HEK293 (cell line): ENCODE measurements around the gene HUNK.

Experiments used
- CTCF ChIA-PET: fragments of 350-600 bp; formaldehyde crosslinking; extraction: SDS; loops from one replicate; lab custom pipeline; 2021; ENCODE audit warnings: antibody characterized with exemption; lab: Yijun Ruan, JAX
- POLR2A ChIA-PET: fragments of 300-600 bp; formaldehyde crosslinking; extraction: SDS; loops from one replicate; lab custom pipeline; 2020; ENCODE audit warnings: antibody characterized with exemption, inconsistent platforms; lab: Yijun Ruan, JAX
- H3K27ac ChIP-seq: fragments of 200-500 bp; sonication (Bioruptor generic); 2 replicates; pipeline ENCODE4 v1.5.1; 2014; ENCODE audit warnings: low read depth, low read length, control low read depth, inconsistent platforms; ENCODE audit errors: extremely low read depth
- H3K36me3 ChIP-seq, 2 experiments: fragments of 200-500 bp in 1 of 2; sonication (Bioruptor generic) in 1 of 2; 1 replicate in 1 of 2; 2 replicates in 1 of 2; pipeline ENCODE4 v1.5.1; 2014 to 2017; ENCODE audit warnings: inconsistent platforms in 2 of 2, low read length in 2 of 2; ENCODE audit not compliant: control insufficient read depth in 2 of 2, insufficient read depth in 1 of 2
- H3K4me1 ChIP-seq: fragments of 200-500 bp; sonication (Bioruptor generic); 2 replicates; pipeline ENCODE4 v1.5.1; 2014; ENCODE audit warnings: mild to moderate bottlenecking, low read length, inconsistent platforms; ENCODE audit not compliant: control insufficient read depth, insufficient read depth
- H3K4me3 ChIP-seq: 2 replicates; pipeline ENCODE4 v1.5.1; 2011; ENCODE audit warnings: low read depth, mild to moderate bottlenecking, control low read depth, low read length, moderate library complexity
- H3K9me3 ChIP-seq: fragments of 200-500 bp; sonication (Bioruptor generic); 2 replicates; pipeline ENCODE4 v1.5.1; 2014; ENCODE audit warnings: low read depth, low read length, inconsistent platforms; ENCODE audit not compliant: control insufficient read depth, insufficient read depth
- EGR2 ChIP-seq: fragments of 450-650 bp; formaldehyde crosslinking; IDR thresholded peaks from 2 replicates; pipeline ENCODE4 v1.5.1; 2016; ENCODE audit warnings: low read depth, missing biosample characterization, missing genetic modification characterization
- HOXC10 ChIP-seq: sonication (generic); formaldehyde crosslinking; IDR thresholded peaks from 2 replicates; pipeline ENCODE4 v1.8.1; 2023; ENCODE audit warnings: mild to moderate bottlenecking, missing genetic modification reagents
- KLF8 ChIP-seq: fragments of 450-650 bp; formaldehyde crosslinking; IDR thresholded peaks from 2 replicates; pipeline ENCODE4 v1.5.1; 2016; ENCODE audit warnings: missing biosample characterization, missing genetic modification characterization
- OVOL3 ChIP-seq: fragments of 450-650 bp; formaldehyde crosslinking; IDR thresholded peaks from 2 replicates; pipeline ENCODE4 v1.5.1; 2016; ENCODE audit warnings: missing biosample characterization, missing genetic modification characterization
- SALL2 ChIP-seq: fragments of 450-650 bp; formaldehyde crosslinking; IDR thresholded peaks from 2 replicates; pipeline ENCODE4 v1.5.0; 2017; ENCODE audit warnings: missing biosample characterization, mild to moderate bottlenecking, missing genetic modification characterization, borderline replicate concordance
- SCRT2 ChIP-seq: fragments of 450-650 bp; formaldehyde crosslinking; IDR thresholded peaks from 2 replicates; pipeline ENCODE4 v1.5.1; 2016; ENCODE audit warnings: missing biosample characterization, missing genetic modification characterization
- ZEB2 ChIP-seq: fragments of 450-650 bp; formaldehyde crosslinking; IDR thresholded peaks from 2 replicates; pipeline ENCODE4 v1.5.1; 2016; ENCODE audit warnings: missing biosample characterization, missing genetic modification characterization
- ZFP37 ChIP-seq: fragments of 450-650 bp; formaldehyde crosslinking; IDR thresholded peaks from 2 replicates; pipeline ENCODE4 v1.5.1; 2016; ENCODE audit warnings: missing biosample characterization, missing genetic modification characterization
- ZNF132 ChIP-seq: fragments of 450-650 bp; formaldehyde crosslinking; IDR thresholded peaks from 2 replicates; pipeline ENCODE4 v1.5.1; 2017; ENCODE audit warnings: missing biosample characterization, missing genetic modification characterization, borderline replicate concordance
- ZNF146 ChIP-seq: fragments of 450-650 bp; formaldehyde crosslinking; IDR thresholded peaks from 2 replicates; pipeline ENCODE4 v1.5.1; 2016; ENCODE audit warnings: missing biosample characterization, missing genetic modification characterization
- ZNF16 ChIP-seq: fragments of 450-650 bp; formaldehyde crosslinking; IDR thresholded peaks from 2 replicates; pipeline ENCODE4 v1.5.1; 2016; ENCODE audit warnings: low read depth, missing biosample characterization, missing genetic modification characterization
- ZNF404 ChIP-seq: fragments of 450-650 bp; formaldehyde crosslinking; IDR thresholded peaks from 2 replicates; pipeline ENCODE4 v1.5.1; 2017; ENCODE audit warnings: missing biosample characterization, missing genetic modification characterization
- ZNF416 ChIP-seq: fragments of 450-650 bp; formaldehyde crosslinking; IDR thresholded peaks from 2 replicates; pipeline ENCODE4 v1.5.1; 2016; ENCODE audit warnings: missing biosample characterization, missing genetic modification characterization
- ZNF433 ChIP-seq: fragments of 450-650 bp; formaldehyde crosslinking; IDR thresholded peaks from 2 replicates; pipeline ENCODE4 v1.5.1; 2016; ENCODE audit warnings: missing biosample characterization, missing genetic modification characterization, low read depth
- ZNF449 ChIP-seq: fragments of 450-650 bp; formaldehyde crosslinking; IDR thresholded peaks from 2 replicates; pipeline ENCODE4 v1.5.1; 2017; ENCODE audit warnings: missing biosample characterization, mild to moderate bottlenecking, missing genetic modification characterization, moderate library complexity
- ZNF514 ChIP-seq: fragments of 450-650 bp; formaldehyde crosslinking; IDR thresholded peaks from 2 replicates; pipeline ENCODE4 v1.5.1; 2016; ENCODE audit warnings: missing biosample characterization, missing genetic modification characterization
- ZNF549 ChIP-seq: fragments of 450-650 bp; IDR thresholded peaks from 2 replicates; pipeline ENCODE4 v1.5.1; 2018; ENCODE audit warnings: missing biosample characterization, missing genetic modification characterization, mild to moderate bottlenecking, inconsistent platforms, moderate library complexity
- ZNF561 ChIP-seq: fragments of 450-650 bp; IDR thresholded peaks from 2 replicates; pipeline ENCODE4 v1.5.1; 2018; ENCODE audit warnings: missing biosample characterization, missing genetic modification characterization, borderline replicate concordance
- ZNF571 ChIP-seq: fragments of 450-650 bp; formaldehyde crosslinking; IDR thresholded peaks from 2 replicates; pipeline ENCODE4 v1.5.0; 2017; ENCODE audit warnings: missing biosample characterization, missing genetic modification characterization
- ZNF621 ChIP-seq: fragments of 450-650 bp; formaldehyde crosslinking; IDR thresholded peaks from 2 replicates; pipeline ENCODE4 v1.5.1; 2017; ENCODE audit warnings: missing biosample characterization, missing genetic modification characterization
- ZNF701 ChIP-seq: fragments of 450-650 bp; formaldehyde crosslinking; IDR thresholded peaks from 2 replicates; pipeline ENCODE4 v1.5.1; 2016; ENCODE audit warnings: missing biosample characterization, missing genetic modification characterization
- TF ChIP-seq, protein P1 (sequence below): fragments of 450-650 bp; formaldehyde crosslinking; IDR thresholded peaks from 2 replicates; pipeline ENCODE4 v1.5.1; 2016; ENCODE audit warnings: missing biosample characterization, missing genetic modification characterization
- TF ChIP-seq, protein P2 (sequence below): fragments of 450-650 bp; formaldehyde crosslinking; IDR thresholded peaks from 2 replicates; pipeline ENCODE4 v1.5.1; 2017; ENCODE audit warnings: missing biosample characterization, missing genetic modification characterization
- TF ChIP-seq, protein P3 (sequence below): fragments of 450-650 bp; formaldehyde crosslinking; IDR thresholded peaks from 2 replicates; pipeline ENCODE4 v1.5.0; 2017; ENCODE audit warnings: missing biosample characterization, missing genetic modification characterization, borderline replicate concordance
- TF ChIP-seq, protein P4 (sequence below): fragments of 450-650 bp; formaldehyde crosslinking; IDR thresholded peaks from 2 replicates; pipeline ENCODE4 v1.5.1; 2016; ENCODE audit warnings: missing biosample characterization, missing genetic modification characterization, borderline replicate concordance

HUNK gene

DNA sequence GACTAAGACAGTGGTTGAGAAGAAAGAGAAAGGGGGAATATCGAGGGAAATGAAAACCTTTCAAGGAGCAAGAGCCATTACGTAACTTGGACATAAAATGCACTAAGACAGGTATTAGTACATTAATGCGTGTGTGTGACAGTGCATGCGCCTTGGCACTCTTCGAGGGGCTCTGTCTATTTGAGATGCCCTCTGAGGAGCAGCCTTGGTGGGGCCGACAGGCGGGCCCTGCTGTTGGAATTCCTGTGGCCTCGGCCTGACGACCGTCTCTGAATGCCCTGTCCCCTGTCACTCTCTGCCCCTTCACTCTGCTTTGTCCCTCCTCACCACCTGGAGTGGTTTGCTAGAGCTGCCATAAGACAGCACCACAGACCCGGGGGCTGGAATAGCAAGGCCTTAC is 12.3 kb downstream of the HUNK start:
- no peak for TF ChIP-seq ZNF404 (tag by site-specific recombination)
- TF ChIP-seq ZNF146 (tag by site-specific recombination), result no peak
- no peak for TF ChIP-seq ZNF514 (tag by site-specific recombination)
- no peak for TF ChIP-seq SALL2
- no peak for TF ChIP-seq SCRT2 (tag by site-specific recombination)
- no peak for TF ChIP-seq ZFP37
- no peak for TF ChIP-seq OVOL3 (tag by site-specific recombination)
- no peak for TF ChIP-seq KLF8
- TF ChIP-seq, protein P1, sequence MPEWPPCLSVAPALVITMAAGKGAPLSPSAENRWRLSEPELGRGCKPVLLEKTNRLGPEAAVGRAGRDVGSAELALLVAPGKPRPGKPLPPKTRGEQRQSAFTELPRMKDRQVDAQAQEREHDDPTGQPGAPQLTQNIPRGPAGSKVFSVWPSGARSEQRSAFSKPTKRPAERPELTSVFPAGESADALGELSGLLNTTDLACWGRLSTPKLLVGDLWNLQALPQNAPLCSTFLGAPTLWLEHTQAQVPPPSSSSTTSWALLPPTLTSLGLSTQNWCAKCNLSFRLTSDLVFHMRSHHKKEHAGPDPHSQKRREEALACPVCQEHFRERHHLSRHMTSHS (tag by site-specific recombination), result no peak
- TF ChIP-seq ZNF433, result no peak
- TF ChIP-seq ZEB2 (tag by site-specific recombination), result no peak
- TF ChIP-seq ZNF561 (tag by site-specific recombination), result no peak
- no peak for TF ChIP-seq EGR2 (tag by site-specific recombination)
- TF ChIP-seq ZNF621 (tag by site-specific recombination), result no peak
- no peak for TF ChIP-seq ZNF416
- TF ChIP-seq ZNF132 (tag by site-specific recombination), result no peak
- TF ChIP-seq ZNF701 (tag by site-specific recombination), result no peak
- no peak for TF ChIP-seq ZNF549 (tag by site-specific recombination)
- TF ChIP-seq, protein P2, sequence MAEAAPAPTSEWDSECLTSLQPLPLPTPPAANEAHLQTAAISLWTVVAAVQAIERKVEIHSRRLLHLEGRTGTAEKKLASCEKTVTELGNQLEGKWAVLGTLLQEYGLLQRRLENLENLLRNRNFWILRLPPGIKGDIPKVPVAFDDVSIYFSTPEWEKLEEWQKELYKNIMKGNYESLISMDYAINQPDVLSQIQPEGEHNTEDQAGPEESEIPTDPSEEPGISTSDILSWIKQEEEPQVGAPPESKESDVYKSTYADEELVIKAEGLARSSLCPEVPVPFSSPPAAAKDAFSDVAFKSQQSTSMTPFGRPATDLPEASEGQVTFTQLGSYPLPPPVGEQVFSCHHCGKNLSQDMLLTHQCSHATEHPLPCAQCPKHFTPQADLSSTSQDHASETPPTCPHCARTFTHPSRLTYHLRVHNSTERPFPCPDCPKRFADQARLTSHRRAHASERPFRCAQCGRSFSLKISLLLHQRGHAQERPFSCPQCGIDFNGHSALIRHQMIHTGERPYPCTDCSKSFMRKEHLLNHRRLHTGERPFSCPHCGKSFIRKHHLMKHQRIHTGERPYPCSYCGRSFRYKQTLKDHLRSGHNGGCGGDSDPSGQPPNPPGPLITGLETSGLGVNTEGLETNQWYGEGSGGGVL (tag by site-specific recombination), result no peak
- TF ChIP-seq, all 188 proteins: peak for 0
- H3K4me1 ChIP-seq, result peaks cover 8% of the 10 kb centered on the region; the same call in 1 of the 2 replicates
- CTCF ChIA-PET, result interaction anchor here (1.2 kb wide), 1 partner anchor 18 kb away, joined by 3 read pairs; no protein-coding TSS in a partner anchor
- H3K9me3 ChIP-seq, result no peaks in the 10 kb centered on the region
- H3K36me3 ChIP-seq, result no peaks in the 10 kb centered on the region; a peak in 1 of 3 replicates
- H3K27ac ChIP-seq, result no peak overlapping the region
- H3K4me3 ChIP-seq, result no peak overlapping the region
- POLR2A ChIA-PET, result no interaction called here

DNA sequence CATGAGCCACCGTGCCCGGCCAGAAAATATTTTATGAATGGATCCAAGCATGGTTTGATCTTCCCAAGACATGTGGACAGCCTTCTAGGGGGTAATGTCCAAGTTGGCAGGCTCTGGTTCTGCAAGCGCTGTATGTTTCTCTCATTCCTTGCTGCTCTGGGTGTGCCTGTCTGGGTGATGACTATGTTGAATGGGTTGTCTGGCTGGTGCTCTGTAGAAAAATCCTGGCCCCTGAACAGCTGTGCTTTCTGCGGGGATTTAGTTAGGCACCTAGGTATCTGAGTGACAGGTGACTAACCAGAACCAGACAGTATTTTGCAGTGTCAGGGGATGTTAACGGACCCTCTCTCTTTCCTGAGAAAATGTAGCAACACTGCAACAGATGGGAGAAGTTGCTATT is 14.1 kb downstream of the HUNK start:
- CTCF ChIA-PET, result no interaction called here
- TF ChIP-seq HOXC10 (CRISPR knock-in tag), result no peak
- no peak for TF ChIP-seq ZNF571
- TF ChIP-seq, protein P3, sequence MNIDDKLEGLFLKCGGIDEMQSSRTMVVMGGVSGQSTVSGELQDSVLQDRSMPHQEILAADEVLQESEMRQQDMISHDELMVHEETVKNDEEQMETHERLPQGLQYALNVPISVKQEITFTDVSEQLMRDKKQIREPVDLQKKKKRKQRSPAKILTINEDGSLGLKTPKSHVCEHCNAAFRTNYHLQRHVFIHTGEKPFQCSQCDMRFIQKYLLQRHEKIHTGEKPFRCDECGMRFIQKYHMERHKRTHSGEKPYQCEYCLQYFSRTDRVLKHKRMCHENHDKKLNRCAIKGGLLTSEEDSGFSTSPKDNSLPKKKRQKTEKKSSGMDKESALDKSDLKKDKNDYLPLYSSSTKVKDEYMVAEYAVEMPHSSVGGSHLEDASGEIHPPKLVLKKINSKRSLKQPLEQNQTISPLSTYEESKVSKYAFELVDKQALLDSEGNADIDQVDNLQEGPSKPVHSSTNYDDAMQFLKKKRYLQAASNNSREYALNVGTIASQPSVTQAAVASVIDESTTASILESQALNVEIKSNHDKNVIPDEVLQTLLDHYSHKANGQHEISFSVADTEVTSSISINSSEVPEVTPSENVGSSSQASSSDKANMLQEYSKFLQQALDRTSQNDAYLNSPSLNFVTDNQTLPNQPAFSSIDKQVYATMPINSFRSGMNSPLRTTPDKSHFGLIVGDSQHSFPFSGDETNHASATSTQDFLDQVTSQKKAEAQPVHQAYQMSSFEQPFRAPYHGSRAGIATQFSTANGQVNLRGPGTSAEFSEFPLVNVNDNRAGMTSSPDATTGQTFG, result no peak
- no peak for TF ChIP-seq ZNF449 (tag by site-specific recombination)
- no peak for TF ChIP-seq ZNF16 (tag by site-specific recombination)
- TF ChIP-seq, protein P4, sequence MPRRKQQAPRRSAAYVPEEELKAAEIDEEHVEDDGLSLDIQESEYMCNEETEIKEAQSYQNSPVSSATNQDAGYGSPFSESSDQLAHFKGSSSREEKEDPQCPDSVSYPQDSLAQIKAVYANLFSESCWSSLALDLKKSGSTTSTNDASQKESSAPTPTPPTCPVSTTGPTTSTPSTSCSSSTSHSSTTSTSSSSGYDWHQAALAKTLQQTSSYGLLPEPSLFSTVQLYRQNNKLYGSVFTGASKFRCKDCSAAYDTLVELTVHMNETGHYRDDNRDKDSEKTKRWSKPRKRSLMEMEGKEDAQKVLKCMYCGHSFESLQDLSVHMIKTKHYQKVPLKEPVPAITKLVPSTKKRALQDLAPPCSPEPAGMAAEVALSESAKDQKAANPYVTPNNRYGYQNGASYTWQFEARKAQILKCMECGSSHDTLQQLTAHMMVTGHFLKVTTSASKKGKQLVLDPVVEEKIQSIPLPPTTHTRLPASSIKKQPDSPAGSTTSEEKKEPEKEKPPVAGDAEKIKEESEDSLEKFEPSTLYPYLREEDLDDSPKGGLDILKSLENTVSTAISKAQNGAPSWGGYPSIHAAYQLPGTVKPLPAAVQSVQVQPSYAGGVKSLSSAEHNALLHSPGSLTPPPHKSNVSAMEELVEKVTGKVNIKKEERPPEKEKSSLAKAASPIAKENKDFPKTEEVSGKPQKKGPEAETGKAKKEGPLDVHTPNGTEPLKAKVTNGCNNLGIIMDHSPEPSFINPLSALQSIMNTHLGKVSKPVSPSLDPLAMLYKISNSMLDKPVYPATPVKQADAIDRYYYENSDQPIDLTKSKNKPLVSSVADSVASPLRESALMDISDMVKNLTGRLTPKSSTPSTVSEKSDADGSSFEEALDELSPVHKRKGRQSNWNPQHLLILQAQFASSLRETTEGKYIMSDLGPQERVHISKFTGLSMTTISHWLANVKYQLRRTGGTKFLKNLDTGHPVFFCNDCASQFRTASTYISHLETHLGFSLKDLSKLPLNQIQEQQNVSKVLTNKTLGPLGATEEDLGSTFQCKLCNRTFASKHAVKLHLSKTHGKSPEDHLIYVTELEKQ (tag by site-specific recombination), result no peak

More for the DNA sequence above, 14.1 kb downstream of the HUNK start:
- H3K36me3 ChIP-seq, result no peaks in the 10 kb centered on the region; a peak in 1 of 3 replicates
- no peak overlapping the region for H3K4me3 ChIP-seq
- H3K4me1 ChIP-seq, result peaks cover 8% of the 10 kb centered on the region
- H3K9me3 ChIP-seq, result no peaks in the 10 kb centered on the region
- no peak overlapping the region for H3K27ac ChIP-seq
- POLR2A ChIA-PET, result no interaction called here
